PC-9 (cell line): Measurements from ENCODE around the gene WDR72.

Experiments used
- EZH2 ChIP-seq: fragments of 200-600 bp; sonication (generic); IDR thresholded peaks from 2 replicates; pipeline ENCODE4 v1.8.0; 2017; ENCODE audit warnings: antibody characterized with exemption, low read depth
- TF ChIP-seq, protein P1 (sequence below): fragments of 200-600 bp; sonication (generic); conservative IDR thresholded peaks from 2 replicates; pipeline ENCODE4 v1.6.1; 2017; ENCODE audit warnings: mixed run types, antibody characterized with exemption, mild to moderate bottlenecking, moderate library complexity

GRCh38 chr15:53589520-53590057 lies 169.9 kb downstream of the WDR72 start:
- TF ChIP-seq, protein P1, sequence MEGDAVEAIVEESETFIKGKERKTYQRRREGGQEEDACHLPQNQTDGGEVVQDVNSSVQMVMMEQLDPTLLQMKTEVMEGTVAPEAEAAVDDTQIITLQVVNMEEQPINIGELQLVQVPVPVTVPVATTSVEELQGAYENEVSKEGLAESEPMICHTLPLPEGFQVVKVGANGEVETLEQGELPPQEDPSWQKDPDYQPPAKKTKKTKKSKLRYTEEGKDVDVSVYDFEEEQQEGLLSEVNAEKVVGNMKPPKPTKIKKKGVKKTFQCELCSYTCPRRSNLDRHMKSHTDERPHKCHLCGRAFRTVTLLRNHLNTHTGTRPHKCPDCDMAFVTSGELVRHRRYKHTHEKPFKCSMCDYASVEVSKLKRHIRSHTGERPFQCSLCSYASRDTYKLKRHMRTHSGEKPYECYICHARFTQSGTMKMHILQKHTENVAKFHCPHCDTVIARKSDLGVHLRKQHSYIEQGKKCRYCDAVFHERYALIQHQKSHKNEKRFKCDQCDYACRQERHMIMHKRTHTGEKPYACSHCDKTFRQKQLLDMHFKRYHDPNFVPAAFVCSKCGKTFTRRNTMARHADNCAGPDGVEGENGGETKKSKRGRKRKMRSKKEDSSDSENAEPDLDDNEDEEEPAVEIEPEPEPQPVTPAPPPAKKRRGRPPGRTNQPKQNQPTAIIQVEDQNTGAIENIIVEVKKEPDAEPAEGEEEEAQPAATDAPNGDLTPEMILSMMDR = no peak
- no peak for TF ChIP-seq EZH2
